NCI-H1694 (cell line): Measurements from ENCODE around the gene PKN3.

ENCODE experiments used
- DNase-seq: peaks from one replicate; lab custom pipeline; 2025; lab: John Stamatoyannopoulos, UW

Gene PKN3

DNA sequence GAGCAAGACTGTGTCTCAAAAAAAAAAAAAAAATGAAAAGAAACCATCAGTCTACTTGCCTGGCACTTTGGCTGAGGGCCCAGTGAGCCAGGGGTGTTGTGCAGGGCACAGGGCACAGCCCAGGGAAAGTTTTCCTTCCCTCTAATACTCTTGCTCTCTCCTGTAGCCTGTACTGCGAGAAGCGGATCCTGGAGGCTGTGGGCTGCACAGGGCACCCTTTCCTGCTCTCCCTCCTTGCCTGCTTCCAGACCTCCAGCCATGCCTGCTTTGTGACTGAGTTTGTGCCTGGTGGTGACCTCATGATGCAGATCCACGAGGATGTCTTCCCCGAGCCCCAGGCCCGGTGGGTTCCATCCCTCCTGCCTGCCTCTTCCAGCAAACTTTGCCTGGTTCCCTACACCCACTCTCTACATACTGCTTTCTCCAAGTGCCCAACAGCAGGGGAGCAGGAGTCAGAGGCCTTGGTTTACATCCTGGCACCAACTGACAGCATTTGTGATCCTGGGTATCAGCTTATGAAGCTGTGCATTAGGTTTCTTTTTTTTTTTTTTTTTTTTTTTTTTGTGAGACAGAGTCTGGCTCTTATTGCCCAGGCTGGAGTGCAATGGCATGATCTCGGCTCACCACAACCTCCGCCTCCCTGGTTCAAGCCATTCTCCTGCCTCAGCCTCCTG, 14.4 kb downstream of the PKN3 start:
- DNase-seq: no peak

- no peak for DNase-seq
Measured at GRCh38 chr9:128718047-128718446, 15.7 kb downstream of the PKN3 start.

DNA sequence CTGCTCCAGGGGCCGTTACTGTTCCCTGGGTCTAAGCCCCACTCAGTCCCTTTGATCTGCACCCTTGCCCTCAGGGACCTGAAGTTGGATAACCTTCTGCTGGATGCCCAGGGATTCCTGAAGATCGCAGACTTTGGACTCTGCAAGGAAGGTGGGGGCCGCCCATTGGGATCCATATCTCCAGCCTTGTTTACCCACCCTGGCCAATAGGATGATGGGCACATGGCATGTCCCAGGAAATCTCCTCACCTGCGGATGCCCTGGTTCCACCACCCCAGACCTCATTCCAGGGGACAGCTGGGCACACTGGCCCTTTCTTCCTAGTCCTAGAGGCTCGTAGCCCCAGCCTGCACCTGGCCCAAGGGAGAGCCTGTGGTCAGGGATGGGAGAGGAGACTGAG, 16.2 kb downstream of the PKN3 start:
- no peak for DNase-seq

DNA sequence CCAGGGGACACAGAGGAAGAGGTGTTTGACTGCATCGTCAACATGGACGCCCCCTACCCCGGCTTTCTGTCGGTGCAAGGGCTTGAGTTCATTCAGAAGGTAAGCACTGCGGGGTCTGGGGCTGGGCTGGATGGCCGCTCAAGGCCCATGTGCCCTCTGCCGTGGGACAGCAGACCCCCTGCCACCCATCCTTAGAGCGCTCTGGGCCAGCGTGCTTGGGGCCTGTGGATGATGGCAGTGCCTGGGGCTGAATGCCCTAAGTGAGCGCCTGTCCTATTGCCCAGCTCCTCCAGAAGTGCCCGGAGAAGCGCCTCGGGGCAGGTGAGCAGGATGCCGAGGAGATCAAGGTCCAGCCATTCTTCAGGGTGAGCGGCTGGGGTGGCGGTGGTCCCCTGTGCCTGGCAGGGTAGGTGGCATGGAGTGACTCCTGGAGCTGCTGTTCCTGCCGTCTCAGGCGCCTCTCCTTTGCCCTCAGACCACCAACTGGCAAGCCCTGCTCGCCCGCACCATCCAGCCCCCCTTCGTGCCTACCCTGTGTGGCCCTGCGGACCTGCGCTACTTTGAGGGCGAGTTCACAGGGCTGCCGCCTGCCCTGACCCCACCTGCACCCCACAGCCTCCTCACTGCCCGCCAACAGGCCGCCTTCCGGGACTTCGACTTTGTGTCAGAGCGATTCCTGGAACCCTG, 17.8 kb downstream of the PKN3 start:
- DNase-seq: no peak

- no peak for DNase-seq
Measured at GRCh38 chr9:128720841-128721486, 18.7 kb downstream of the PKN3 start.

DNA sequence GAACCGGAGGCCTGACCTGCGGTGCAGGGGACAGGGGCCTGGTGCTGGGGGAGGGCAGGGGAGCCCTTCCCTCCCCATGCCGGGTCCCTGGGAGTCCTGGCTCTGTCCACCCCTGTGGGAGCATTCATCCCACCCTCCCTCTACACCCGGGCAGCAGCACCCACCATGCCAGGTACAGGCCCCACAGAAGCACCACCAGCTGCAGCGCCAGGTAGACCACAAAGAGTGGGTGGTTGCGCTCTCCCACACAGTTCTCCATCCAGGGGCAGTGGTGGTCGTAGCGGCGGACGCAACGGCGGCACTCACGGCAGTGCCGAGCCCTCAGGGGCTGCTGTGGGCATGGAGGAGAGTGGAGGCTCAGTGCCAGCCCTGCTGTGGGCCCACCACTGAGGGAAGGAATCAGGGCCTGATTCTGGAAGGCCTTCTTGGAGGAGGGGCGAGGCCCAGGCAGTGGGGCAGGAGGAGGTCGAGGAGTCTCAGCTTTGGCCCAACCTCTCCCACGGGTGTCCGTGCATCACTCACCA, 19.2 kb downstream of the PKN3 start:
- DNase-seq: no peak

GRCh38 chr9:128722380-128723351, 20.4 kb downstream of the PKN3 start:
- DNase-seq: no peak

DNA sequence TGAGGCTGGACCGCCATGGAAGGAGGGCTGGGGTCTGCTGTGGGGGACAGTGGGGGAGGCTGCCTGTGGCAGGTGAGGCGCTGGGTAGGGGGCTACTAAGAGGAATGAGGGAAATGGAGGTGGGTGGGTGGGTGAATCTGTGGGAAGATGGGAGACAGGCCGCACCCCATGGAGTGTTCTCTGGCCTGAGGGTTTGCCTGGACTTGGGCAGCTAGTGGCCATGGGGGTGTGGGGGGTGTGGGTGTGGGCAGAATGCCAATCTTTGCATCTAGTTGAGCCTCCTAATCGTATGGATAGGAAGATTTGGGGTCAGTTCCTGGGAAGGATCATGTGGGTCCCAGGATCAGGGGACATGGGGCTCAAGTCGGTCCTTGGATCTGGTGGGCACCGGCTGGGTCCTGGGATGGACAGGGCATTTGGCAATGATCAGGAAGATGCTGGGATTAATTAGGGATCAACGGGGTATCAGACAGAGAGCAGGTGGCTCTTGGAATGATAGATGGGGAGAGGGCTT, 21.1 kb downstream of the PKN3 start:
- no peak for DNase-seq

DNA sequence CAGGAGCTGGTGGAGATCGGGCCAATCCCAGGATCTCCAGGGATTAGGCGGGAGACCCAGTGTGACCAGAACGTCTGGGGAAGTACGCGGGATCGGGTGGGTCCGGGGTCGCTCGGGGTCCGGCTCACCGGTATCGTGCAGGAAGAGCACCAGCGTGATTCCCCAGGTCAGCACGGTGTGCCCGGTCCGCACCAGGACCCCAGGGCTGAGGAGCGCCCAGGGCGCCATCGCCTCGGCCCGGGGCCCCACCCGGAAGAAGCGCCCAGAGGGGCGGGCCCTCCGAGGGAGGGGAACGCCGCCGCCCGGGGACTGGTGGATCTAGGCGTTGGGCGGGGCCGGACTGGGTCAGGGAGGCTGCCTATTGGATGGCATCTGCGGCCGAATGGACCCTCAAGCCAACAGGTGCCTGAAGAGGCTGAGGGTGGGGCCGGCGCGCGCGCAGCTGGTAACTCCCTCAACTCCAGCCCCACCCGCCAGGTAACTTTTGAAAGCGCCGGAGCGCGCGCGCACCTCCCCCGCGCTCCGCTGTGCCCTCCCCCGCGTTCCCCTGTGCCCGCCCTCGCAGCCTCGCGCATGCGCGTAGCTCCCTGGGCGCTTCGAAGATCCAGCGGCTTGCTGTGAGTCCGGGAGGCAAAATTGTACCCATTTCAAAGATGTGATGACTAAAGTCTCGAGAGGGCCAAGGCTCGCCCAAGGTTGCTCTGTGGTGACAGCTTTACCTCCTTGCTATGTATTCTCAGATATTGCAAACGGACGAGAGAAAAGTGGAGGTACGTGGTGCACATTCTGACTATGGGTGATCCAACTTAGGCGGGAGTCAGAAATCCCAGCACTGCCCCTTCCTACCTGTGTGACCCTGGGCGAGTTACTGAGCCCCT, 21.8 kb downstream of the PKN3 start, which contains the start of gene ZDHHC12:
Gene ZDHHC12 (minus strand): TSS at position 262 of the 878 bp plus-strand sequence. CDS start 34 bp downstream, at position 228.
- peak; percentile 94 for DNase-seq

- peak; percentile 94 for DNase-seq
Measured at GRCh38 chr9:128724744-128725211, 22.5 kb downstream of the PKN3 start.

DNA sequence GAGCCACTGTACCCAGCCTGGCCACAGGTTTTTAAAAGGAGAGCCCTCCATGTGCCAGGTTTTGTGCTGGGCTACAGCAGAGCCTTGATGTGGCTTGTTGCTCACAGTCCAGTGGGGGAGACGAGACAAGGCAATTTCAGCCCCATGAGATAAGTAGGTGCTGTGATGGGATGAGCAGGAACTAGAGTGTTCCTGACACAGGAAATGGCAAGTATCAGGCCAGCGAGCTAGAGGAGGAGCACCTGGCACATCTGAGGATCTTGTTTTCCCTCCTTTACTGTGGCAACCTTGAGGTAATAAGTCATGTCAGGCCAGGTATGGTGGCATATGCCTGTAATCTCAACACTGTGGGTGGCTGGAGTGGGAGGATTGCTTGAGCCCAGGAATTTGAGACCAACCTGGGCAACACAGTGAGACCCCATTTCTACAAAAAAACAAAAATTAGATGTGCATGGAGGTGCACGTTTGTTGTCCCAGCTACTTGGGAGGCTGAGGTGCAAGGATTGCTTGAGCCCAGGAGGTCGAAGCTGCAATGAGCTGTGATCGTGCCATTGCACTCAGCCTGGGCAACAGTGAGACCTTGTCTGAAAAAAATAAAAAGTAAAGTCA, 25.4 kb downstream of the PKN3 start:
- no peak for DNase-seq

DNA sequence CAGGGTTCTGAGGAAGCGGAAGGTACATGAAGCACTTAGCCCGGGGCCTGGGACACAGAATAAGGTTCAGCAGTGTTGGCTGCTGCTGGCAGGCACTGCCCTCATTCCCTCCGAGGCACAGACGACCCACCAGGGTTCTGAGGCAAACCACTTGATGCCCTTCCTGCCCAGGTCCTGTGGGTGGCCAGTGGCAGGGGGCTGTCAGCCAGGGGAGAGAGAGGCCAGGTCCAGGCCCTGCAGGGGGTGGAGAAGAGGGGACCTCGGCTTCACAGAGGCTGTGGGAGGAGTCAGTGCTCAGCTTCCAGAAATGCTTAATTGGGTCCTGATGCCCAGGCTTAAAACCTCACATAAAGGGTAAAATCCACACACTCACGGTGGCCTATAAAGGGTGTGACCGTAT, 26.0 kb downstream of the PKN3 start:
- DNase-seq: peak; percentile 5

GRCh38 chr9:128729302-128729701, 27.0 kb downstream of the PKN3 start:
- DNase-seq: peak; percentile 44

DNA sequence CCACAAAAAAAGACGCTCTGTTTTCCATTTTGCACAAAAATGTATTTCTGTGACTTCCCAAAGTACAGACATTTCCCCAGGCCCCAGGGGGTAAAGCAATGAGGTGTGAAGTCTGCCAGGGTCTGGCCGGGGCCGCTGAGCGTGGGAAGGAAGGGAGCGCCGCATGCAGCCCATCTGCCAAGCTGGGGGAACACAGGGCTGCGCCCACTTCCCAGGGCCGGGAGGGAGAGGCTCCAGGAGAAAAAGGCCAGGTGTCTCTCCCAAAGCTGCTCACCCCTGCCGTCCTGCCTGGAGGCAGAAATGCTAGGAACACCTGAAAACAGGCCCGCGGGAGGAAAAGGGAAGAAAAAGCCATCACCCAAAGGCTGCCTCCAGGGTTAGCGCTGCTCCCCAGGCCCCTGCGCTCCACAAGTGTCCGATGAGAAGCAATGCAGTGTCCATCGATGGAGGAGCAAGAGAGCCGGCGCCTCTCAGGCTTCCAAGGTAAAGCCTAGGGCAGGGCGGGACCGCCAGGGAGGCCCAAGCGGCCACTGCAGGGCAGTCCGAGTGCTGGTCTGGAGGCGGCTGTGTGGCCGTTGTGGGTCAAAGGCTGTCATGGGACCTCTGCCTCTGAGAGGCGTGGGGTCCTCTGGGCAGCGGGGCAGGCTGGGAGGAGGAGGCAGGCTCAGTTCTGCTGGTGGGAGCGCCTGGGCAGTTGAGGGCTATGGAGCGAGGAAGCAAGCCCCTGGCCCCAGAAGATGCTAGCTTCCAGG, 27.6 kb downstream of the PKN3 start:
- DNase-seq: no peak

DNA sequence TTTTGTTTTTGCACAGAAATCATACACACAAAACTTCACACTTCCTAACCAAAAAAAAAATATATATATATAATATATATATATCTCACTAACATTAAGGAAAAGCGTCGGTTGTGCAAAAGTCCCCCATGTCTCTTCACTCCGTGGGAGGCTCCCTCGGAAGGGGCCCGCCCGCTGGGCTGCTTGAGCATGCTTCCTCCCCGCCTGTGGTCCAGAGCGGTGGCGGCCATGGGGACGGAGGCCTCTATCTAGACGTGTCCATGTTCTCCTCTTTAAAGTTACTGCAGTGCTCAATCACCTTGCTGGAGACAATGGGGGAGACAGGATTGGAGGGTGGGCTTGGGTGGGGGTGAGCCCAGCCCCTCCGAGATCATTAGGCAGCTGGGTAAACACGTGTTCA, 28.8 kb downstream of the PKN3 start:
- no peak for DNase-seq

DNA sequence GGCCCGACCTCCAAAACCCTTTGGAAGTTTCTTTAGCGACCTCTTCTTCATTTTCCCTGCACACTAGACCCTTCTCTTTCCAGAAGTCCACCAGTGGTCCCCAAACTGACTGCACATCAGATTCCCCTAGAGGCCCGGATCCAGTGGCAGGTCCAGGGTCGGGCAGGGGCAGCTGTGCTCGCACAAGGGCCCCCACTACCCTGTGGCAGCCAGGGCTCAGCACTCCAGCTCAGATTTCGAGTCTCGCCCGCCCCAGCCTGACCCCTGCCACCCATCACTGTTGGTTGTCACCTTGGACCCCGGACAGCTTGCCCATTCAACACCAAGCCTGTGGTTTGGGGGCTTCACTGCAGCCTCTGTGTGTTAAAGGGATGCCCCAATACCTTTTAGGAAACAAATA, 29.4 kb downstream of the PKN3 start:
- no peak for DNase-seq

DNA sequence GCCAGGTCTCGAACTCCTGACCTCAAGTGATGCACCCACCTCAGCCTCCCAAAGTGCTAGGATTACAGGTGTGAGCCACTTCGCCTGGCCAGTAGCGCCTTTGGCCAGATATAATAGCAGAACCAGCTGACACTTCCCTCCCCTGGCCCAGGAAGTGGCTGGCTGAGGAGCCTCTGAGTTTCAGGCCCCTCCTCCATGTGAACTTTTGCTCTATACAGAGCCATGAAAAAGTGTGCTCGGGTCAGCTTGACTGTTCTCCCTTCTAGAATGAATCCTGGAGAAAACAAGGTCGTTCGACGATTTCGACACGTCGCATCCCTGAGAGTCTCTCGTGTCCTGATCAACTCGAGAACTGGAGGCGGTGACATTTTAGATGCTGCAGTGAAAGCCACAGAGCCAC, 30.3 kb downstream of the PKN3 start:
- DNase-seq: no peak

DNA sequence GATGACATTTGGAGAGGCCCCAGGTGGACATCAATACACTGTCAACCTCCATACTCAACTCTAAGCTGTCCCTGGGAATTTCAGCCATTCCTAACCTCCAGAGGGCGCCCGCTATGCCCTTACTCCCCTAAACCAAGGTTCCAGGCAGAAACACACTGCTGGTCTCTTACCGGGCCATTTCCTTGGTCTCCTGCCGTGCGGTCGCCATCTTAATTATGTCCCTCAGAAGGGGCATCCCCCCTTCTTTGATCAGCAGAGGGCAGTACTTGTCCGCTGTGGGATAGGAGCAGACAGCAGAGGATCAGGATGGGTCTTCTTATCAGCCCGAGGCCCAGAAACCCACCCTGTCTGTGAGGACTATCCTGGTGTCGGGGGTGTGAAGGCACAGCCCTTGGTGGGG, 31.0 kb downstream of the PKN3 start:
- peak; percentile 92 for DNase-seq

DNA sequence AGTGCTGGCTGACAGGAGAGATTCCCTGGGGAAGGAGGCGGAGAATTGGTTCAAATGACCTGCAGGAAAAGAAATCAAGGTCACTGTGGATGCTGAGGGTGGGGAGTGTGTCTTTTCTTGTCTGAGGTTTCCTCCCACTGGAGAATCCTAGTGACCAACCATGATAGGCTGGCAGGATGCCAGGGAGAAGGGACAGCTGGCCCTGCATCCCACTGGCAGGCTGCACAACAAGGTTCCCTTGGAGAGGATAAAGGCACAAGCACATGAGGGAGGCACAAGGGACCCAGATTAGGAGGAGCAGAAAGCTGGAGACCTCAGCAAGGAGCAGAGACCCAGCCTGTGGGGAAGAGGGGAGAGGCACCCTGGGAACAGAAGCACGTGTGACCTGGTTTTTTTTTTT, 33.1 kb downstream of the PKN3 start:
- no peak for DNase-seq
